ENCODE results near the gene KCNQ1.
A peak's percentile ranks its signal among the peaks of the same experiment; 100 is the strongest.

The KCNQ1 gene

GRCh38 chr11:2439820-2440219 is 5.0 kb upstream of the KCNQ1 start:
- H3K4me3 Mint-ChIP-seq, result no peak overlapping the region
- no peaks in the 10 kb centered on the region for H3K9me3 Mint-ChIP-seq
- peaks cover 19% of the 10 kb centered on the region for H3K27me3 Mint-ChIP-seq (ENCODE audit: low read depth)

GRCh38 chr11:2440646-2441045 is 4.2 kb upstream of the KCNQ1 start:
- H3K4me3 Mint-ChIP-seq, result no peak overlapping the region
- H3K27me3 Mint-ChIP-seq (ENCODE audit: low read depth), result peaks cover 22% of the 10 kb centered on the region
- peaks cover 5% of the 10 kb centered on the region for H3K4me1 Mint-ChIP-seq (ENCODE audit: low read depth)
- no peaks in the 10 kb centered on the region for H3K9me3 Mint-ChIP-seq
- no peaks in the 10 kb centered on the region for H3K36me3 Mint-ChIP-seq (ENCODE audit: low read depth)
- no peak overlapping the region for H3K27ac Mint-ChIP-seq

More at GRCh38 chr11:2439820-2440219, 5.0 kb upstream of the KCNQ1 start:
- Mint-ChIP-seq H3K36me3 (ENCODE audit: low read depth) (no peaks in the 10 kb centered on the region), H3K27ac (no peak overlapping the region), H3K4me1 (ENCODE audit: low read depth) (peaks cover 2% of the 10 kb centered on the region)

GRCh38 chr11:2441171-2441570 is 3.6 kb upstream of the KCNQ1 start:
- peaks cover 5% of the 10 kb centered on the region for H3K4me1 Mint-ChIP-seq (ENCODE audit: low read depth)
- peaks cover 22% of the 10 kb centered on the region for H3K27me3 Mint-ChIP-seq (ENCODE audit: low read depth)
- H3K4me3 Mint-ChIP-seq, result no peak overlapping the region
- no peaks in the 10 kb centered on the region for H3K36me3 Mint-ChIP-seq (ENCODE audit: low read depth)
- H3K27ac Mint-ChIP-seq, result no peak overlapping the region
- no peaks in the 10 kb centered on the region for H3K9me3 Mint-ChIP-seq

- no peaks in the 10 kb centered on the region for H3K36me3 Mint-ChIP-seq (ENCODE audit: low read depth)
- peaks cover 15% of the 10 kb centered on the region for H3K4me1 Mint-ChIP-seq (ENCODE audit: low read depth)
- H3K27ac Mint-ChIP-seq, result no peak overlapping the region
- H3K27me3 Mint-ChIP-seq (ENCODE audit: low read depth), result peaks cover 22% of the 10 kb centered on the region
- no peak overlapping the region for H3K4me3 Mint-ChIP-seq
- H3K9me3 Mint-ChIP-seq, result no peaks in the 10 kb centered on the region
Measured at GRCh38 chr11:2442589-2442988, 2.2 kb upstream of the KCNQ1 start.

- H3K27ac Mint-ChIP-seq, result no peak overlapping the region
- H3K36me3 Mint-ChIP-seq (ENCODE audit: low read depth), result no peaks in the 10 kb centered on the region
- H3K4me3 Mint-ChIP-seq, result peak overlapping the region; percentile 54
- H3K9me3 Mint-ChIP-seq, result no peaks in the 10 kb centered on the region
- peaks cover 18% of the 10 kb centered on the region for H3K4me1 Mint-ChIP-seq (ENCODE audit: low read depth)
- H3K27me3 Mint-ChIP-seq (ENCODE audit: low read depth), result peaks cover 22% of the 10 kb centered on the region
Measured at GRCh38 chr11:2443406-2443805, 1.4 kb upstream of the KCNQ1 start.

GRCh38 chr11:2443881-2444820 is 657 bp upstream of the KCNQ1 start, which contains the start of gene TRPM5:
Gene TRPM5, minus strand, starts transcription at chr11:2444514. Its CDS starts 21,478 bp downstream, at chr11:2423036.
- H3K4me3 Mint-ChIP-seq, result peak within 1 kb of the TSS; percentile 86
- peaks cover 19% of the 10 kb centered on the region for H3K4me1 Mint-ChIP-seq (ENCODE audit: low read depth)
- no peaks in the 10 kb centered on the region for H3K9me3 Mint-ChIP-seq
- H3K27ac Mint-ChIP-seq, result no peak within 1 kb of the TSS
- H3K27me3 Mint-ChIP-seq (ENCODE audit: low read depth), result peaks cover 19% of the 10 kb centered on the region
- no peaks in the 10 kb centered on the region for H3K36me3 Mint-ChIP-seq (ENCODE audit: low read depth)

- H3K9me3 Mint-ChIP-seq, result no peaks in the 10 kb centered on the region
- H3K4me3 Mint-ChIP-seq, result peak overlapping the region; percentile 86
- peaks cover 19% of the 10 kb centered on the region for H3K4me1 Mint-ChIP-seq (ENCODE audit: low read depth)
- no peak overlapping the region for H3K27ac Mint-ChIP-seq
- H3K27me3 Mint-ChIP-seq (ENCODE audit: low read depth), result peaks cover 16% of the 10 kb centered on the region
- no peaks in the 10 kb centered on the region for H3K36me3 Mint-ChIP-seq (ENCODE audit: low read depth)
Measured at GRCh38 chr11:2445746-2446551, 1.1 kb downstream of the KCNQ1 start.

- peak overlapping the region; percentile 86 for H3K4me3 Mint-ChIP-seq
- H3K4me1 Mint-ChIP-seq (ENCODE audit: low read depth), result peaks cover 19% of the 10 kb centered on the region
- no peaks in the 10 kb centered on the region for H3K36me3 Mint-ChIP-seq (ENCODE audit: low read depth)
- peak overlapping the region; percentile 67 for H3K27ac Mint-ChIP-seq
- H3K9me3 Mint-ChIP-seq, result no peaks in the 10 kb centered on the region
- H3K27me3 Mint-ChIP-seq (ENCODE audit: low read depth), result peaks cover 16% of the 10 kb centered on the region
Measured at GRCh38 chr11:2446590-2447252, 1.9 kb downstream of the KCNQ1 start.

- Mint-ChIP-seq H3K4me1 (ENCODE audit: low read depth) (peaks cover 19% of the 10 kb centered on the region), H3K36me3 (ENCODE audit: low read depth) (no peaks in the 10 kb centered on the region), H3K27me3 (ENCODE audit: low read depth) (peaks cover 16% of the 10 kb centered on the region), H3K9me3 (no peaks in the 10 kb centered on the region), H3K27ac (peak overlapping the region; percentile 67), H3K4me3 (peak overlapping the region; percentile 77)
Measured at GRCh38 chr11:2447253-2447950, 2.6 kb downstream of the KCNQ1 start.

- Mint-ChIP-seq H3K9me3 (no peaks in the 10 kb centered on the region), H3K36me3 (ENCODE audit: low read depth) (no peaks in the 10 kb centered on the region), H3K27ac (no peak overlapping the region), H3K27me3 (ENCODE audit: low read depth) (peaks cover 9% of the 10 kb centered on the region), H3K4me1 (ENCODE audit: low read depth) (peaks cover 19% of the 10 kb centered on the region), H3K4me3 (no peak overlapping the region)
Measured at GRCh38 chr11:2447951-2448650, 3.3 kb downstream of the KCNQ1 start.

GRCh38 chr11:2448661-2449547 is 4.1 kb downstream of the KCNQ1 start:
- Mint-ChIP-seq H3K36me3 (ENCODE audit: low read depth) (no peaks in the 10 kb centered on the region), H3K27me3 (ENCODE audit: low read depth) (peaks cover 3% of the 10 kb centered on the region), H3K9me3 (no peaks in the 10 kb centered on the region), H3K27ac (peak overlapping the region; percentile 57), H3K4me1 (ENCODE audit: low read depth) (peaks cover 17% of the 10 kb centered on the region), H3K4me3 (no peak overlapping the region)

- H3K4me1 Mint-ChIP-seq (ENCODE audit: low read depth), result peaks cover 17% of the 10 kb centered on the region
- no peaks in the 10 kb centered on the region for H3K9me3 Mint-ChIP-seq
- H3K4me3 Mint-ChIP-seq, result no peak overlapping the region
- H3K27me3 Mint-ChIP-seq (ENCODE audit: low read depth), result peaks cover 3% of the 10 kb centered on the region
- H3K27ac Mint-ChIP-seq, result no peak overlapping the region
- H3K36me3 Mint-ChIP-seq (ENCODE audit: low read depth), result no peaks in the 10 kb centered on the region
Measured at GRCh38 chr11:2449548-2450320, 4.9 kb downstream of the KCNQ1 start.
